SK-N-MC (cell line): ENCODE measurements around the gene PLA2G4C.

ENCODE experiments used
- DNase-seq: peaks from one replicate; pipeline ENCODE4 v3.0.0-alpha.2; 2011; ENCODE audit warnings: low read depth, low spot score
- H3K27ac ChIP-seq: fragments of 200-600 bp; sonication (generic); 2 replicates; pipeline ENCODE4 v1.5.1; 2016; ENCODE audit warnings: mixed run types
- H3K36me3 ChIP-seq: fragments of 200-600 bp; sonication (generic); 2 replicates; pipeline ENCODE4 v1.6.1; 2017; ENCODE audit warnings: antibody characterized with exemption, low read length, mixed read lengths; ENCODE audit not compliant: insufficient read depth
- H3K4me3 ChIP-seq: fragments of 200-600 bp; sonication (generic); 2 replicates; pipeline ENCODE4 v1.5.1; 2016
- H3K9ac ChIP-seq: fragments of 200-600 bp; sonication (generic); 2 replicates; pipeline ENCODE4 v1.8.0; 2017; ENCODE audit warnings: mixed run types, mixed read lengths; ENCODE audit not compliant: insufficient read length
- H3K9me3 ChIP-seq: fragments of 200-600 bp; sonication (generic); 2 replicates; pipeline ENCODE4 v1.6.1; 2017; ENCODE audit warnings: low read depth, mild to moderate bottlenecking, antibody characterized with exemption, low read length, moderate library complexity, mixed read lengths
- EZH2 ChIP-seq: fragments of 200-600 bp; sonication (generic); IDR thresholded peaks from one replicate; pipeline ENCODE4 v1.6.1; 2017; ENCODE audit warnings: antibody characterized with exemption
- FOXP2 ChIP-seq: optimal IDR thresholded peaks from 2 replicates; pipeline ENCODE3; 2011; ENCODE audit warnings: mild to moderate bottlenecking, moderate library complexity; ENCODE audit not compliant: insufficient read depth; ENCODE audit errors: extremely low read length, control extremely low read depth
- POLR2AphosphoS5 ChIP-seq: IDR thresholded peaks from 2 replicates; pipeline ENCODE4 v1.6.1; 2012; ENCODE audit warnings: mild to moderate bottlenecking, low read depth, low read length, borderline replicate concordance

Gene PLA2G4C

GRCh38 chr19:48059331-48059730 lies 51.3 kb downstream of the PLA2G4C start:
- Histone ChIP-seq H3K36me3 (no peaks in the 10 kb centered on the region), H3K27ac (no peak overlapping the region), H3K9me3 (no peaks in the 10 kb centered on the region), H3K4me3 (no peak overlapping the region), H3K9ac (no peak overlapping the region)
- DNase-seq: no peak
- TF ChIP-seq POLR2AphosphoS5 (no peak), EZH2 (no peak), FOXP2 (no peak)

- TF ChIP-seq EZH2 (no peak), POLR2AphosphoS5 (no peak), FOXP2 (no peak)
- no peak for DNase-seq
- H3K9ac ChIP-seq: no peak overlapping the region
- H3K36me3 ChIP-seq: no peaks in the 10 kb centered on the region
- no peaks in the 10 kb centered on the region for H3K9me3 ChIP-seq
- H3K27ac ChIP-seq: no peak overlapping the region
- H3K4me3 ChIP-seq: no peak overlapping the region
Observed at GRCh38 chr19:48053856-48054255, 56.8 kb downstream of the PLA2G4C start.

- DNase-seq: no peak
- TF ChIP-seq POLR2AphosphoS5: no peak
- TF ChIP-seq FOXP2: no peak
- no peak for TF ChIP-seq EZH2
- no peaks in the 10 kb centered on the region for H3K36me3 ChIP-seq
- H3K9ac ChIP-seq: no peak overlapping the region
- no peaks in the 10 kb centered on the region for H3K9me3 ChIP-seq
- H3K4me3 ChIP-seq: no peak overlapping the region
- H3K27ac ChIP-seq: no peak overlapping the region
Observed at GRCh38 chr19:48053076-48053475, 57.5 kb downstream of the PLA2G4C start.

- no peaks in the 10 kb centered on the region for H3K9me3 ChIP-seq
- DNase-seq: no peak
- TF ChIP-seq EZH2: no peak
- no peak for TF ChIP-seq FOXP2
- no peak for TF ChIP-seq POLR2AphosphoS5
- H3K36me3 ChIP-seq: no peaks in the 10 kb centered on the region
- no peak overlapping the region for H3K9ac ChIP-seq
- no peak overlapping the region for H3K27ac ChIP-seq
- H3K4me3 ChIP-seq: no peak overlapping the region
Observed at GRCh38 chr19:48051335-48052033, 59.1 kb downstream of the PLA2G4C start.

- Histone ChIP-seq H3K36me3 (no peaks in the 10 kb centered on the region), H3K9ac (no peak overlapping the region), H3K27ac (no peak overlapping the region), H3K4me3 (no peak overlapping the region), H3K9me3 (no peaks in the 10 kb centered on the region)
- TF ChIP-seq FOXP2: no peak
- no peak for TF ChIP-seq EZH2
- TF ChIP-seq POLR2AphosphoS5: no peak
- DNase-seq: no peak
Observed at GRCh38 chr19:48044561-48044960, 66.1 kb downstream of the PLA2G4C start.

GRCh38 chr19:48043675-48044258 lies 66.8 kb downstream of the PLA2G4C start, which contains the start of gene CABP5:
Gene CABP5, minus strand, starts transcription at chr19:48044079. Its CDS starts 157 bp downstream, at chr19:48043922.
- TF ChIP-seq FOXP2: no peak
- TF ChIP-seq POLR2AphosphoS5: no peak
- no peak for TF ChIP-seq EZH2
- Histone ChIP-seq H3K9me3 (no peaks in the 10 kb centered on the region), H3K4me3 (no peak within 1 kb of the TSS), H3K36me3 (no peaks in the 10 kb centered on the region), H3K9ac (no peak within 1 kb of the TSS), H3K27ac (no peak within 1 kb of the TSS)
- no peak for DNase-seq

GRCh38 chr19:48041877-48042580 lies 68.6 kb downstream of the PLA2G4C start:
- no peak for DNase-seq
- Histone ChIP-seq H3K9me3 (peaks cover under 1% of the 10 kb centered on the region; the same call in 1 of the 2 replicates), H3K36me3 (no peaks in the 10 kb centered on the region), H3K27ac (no peak overlapping the region), H3K9ac (no peak overlapping the region), H3K4me3 (no peak overlapping the region)
- TF ChIP-seq POLR2AphosphoS5: no peak
- no peak for TF ChIP-seq FOXP2
- TF ChIP-seq EZH2: no peak

GRCh38 chr19:48036765-48037164 lies 73.9 kb downstream of the PLA2G4C start:
- no peak for DNase-seq
- Histone ChIP-seq H3K36me3 (no peaks in the 10 kb centered on the region), H3K9ac (no peak overlapping the region), H3K4me3 (no peak overlapping the region), H3K9me3 (peaks cover 3% of the 10 kb centered on the region; the same call in 1 of the 2 replicates), H3K27ac (no peak overlapping the region)
- TF ChIP-seq POLR2AphosphoS5: no peak
- TF ChIP-seq FOXP2: no peak
- no peak for TF ChIP-seq EZH2
